ENCODE measurements around the gene EWSR1.

DNA sequence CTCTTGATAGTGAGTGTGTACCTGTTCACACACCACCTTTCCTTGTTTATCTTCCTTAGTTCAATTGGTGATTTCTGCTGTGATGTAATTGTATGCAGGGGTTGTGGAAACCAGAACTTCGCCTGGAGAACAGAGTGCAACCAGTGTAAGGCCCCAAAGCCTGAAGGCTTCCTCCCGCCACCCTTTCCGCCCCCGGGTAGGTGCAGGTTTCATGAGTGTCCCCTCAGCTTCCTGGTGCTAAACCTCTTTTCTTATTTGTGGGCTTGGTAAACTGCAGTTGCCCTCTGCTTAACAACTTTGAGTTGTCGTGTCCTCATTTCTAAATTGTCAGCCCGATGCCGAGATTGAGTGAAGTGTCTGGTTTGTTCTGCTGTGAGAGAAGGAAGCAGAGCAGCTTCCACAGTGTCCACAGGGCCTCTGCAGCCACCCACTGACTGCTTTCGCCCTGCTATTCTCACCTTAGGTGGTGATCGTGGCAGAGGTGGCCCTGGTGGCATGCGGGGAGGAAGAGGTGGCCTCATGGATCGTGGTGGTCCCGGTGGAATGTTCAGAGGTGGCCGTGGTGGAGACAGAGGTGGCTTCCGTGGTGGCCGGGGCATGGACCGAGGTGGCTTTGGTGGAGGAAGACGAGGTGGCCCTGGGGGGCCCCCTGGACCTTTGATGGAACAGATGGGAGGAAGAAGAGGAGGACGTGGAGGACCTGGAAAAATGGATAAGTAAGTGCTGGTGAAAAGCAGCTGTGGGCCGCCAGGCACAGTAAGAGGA lies 31.2 kb downstream of the EWSR1 start:
- TF ChIP-seq, protein P1, sequence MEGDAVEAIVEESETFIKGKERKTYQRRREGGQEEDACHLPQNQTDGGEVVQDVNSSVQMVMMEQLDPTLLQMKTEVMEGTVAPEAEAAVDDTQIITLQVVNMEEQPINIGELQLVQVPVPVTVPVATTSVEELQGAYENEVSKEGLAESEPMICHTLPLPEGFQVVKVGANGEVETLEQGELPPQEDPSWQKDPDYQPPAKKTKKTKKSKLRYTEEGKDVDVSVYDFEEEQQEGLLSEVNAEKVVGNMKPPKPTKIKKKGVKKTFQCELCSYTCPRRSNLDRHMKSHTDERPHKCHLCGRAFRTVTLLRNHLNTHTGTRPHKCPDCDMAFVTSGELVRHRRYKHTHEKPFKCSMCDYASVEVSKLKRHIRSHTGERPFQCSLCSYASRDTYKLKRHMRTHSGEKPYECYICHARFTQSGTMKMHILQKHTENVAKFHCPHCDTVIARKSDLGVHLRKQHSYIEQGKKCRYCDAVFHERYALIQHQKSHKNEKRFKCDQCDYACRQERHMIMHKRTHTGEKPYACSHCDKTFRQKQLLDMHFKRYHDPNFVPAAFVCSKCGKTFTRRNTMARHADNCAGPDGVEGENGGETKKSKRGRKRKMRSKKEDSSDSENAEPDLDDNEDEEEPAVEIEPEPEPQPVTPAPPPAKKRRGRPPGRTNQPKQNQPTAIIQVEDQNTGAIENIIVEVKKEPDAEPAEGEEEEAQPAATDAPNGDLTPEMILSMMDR (IDR thresholded peaks at IDR 0.05), result no peak
- no peak for TF ChIP-seq POLR2A (IDR thresholded peaks at IDR 0.05)
